ENCODE data around the gene HRH4.

Gene HRH4

DNA sequence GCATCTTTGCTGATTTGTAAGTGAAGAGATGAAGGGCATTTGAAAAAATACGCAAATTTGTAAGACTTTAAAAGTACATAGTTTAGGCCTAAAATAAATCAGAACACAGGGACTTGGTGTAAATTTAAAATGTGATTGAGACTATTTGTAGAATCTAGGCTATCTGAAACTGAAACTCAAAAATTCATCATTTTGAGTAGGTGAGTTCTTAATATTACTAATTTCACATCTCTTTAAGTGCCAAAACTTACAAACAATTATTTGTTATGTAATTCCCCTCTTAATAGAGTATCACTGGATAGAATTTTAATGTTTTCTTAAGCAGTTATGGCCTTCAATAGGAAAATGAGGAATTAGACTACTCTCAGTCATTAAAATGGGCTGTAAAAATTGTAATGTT is 14.0 kb upstream of the HRH4 start:
- ATAC-seq = no peak
- TF ChIP-seq PPARA (CRISPR knock-in tag; IDR thresholded peaks at IDR 0.05; ENCODE audit: borderline replicate concordance) (no peak), TOX (CRISPR knock-in tag; IDR thresholded peaks at IDR 0.05; ENCODE audit: borderline replicate concordance) (no peak), ARNTL (CRISPR knock-in tag; IDR thresholded peaks at IDR 0.05; ENCODE audit: borderline replicate concordance, low read depth) (no peak), CSDC2 (CRISPR knock-in tag; IDR thresholded peaks at IDR 0.05) (no peak), ZNF70 (CRISPR knock-in tag; IDR thresholded peaks at IDR 0.05) (no peak)
- TF ChIP-seq, protein P1, sequence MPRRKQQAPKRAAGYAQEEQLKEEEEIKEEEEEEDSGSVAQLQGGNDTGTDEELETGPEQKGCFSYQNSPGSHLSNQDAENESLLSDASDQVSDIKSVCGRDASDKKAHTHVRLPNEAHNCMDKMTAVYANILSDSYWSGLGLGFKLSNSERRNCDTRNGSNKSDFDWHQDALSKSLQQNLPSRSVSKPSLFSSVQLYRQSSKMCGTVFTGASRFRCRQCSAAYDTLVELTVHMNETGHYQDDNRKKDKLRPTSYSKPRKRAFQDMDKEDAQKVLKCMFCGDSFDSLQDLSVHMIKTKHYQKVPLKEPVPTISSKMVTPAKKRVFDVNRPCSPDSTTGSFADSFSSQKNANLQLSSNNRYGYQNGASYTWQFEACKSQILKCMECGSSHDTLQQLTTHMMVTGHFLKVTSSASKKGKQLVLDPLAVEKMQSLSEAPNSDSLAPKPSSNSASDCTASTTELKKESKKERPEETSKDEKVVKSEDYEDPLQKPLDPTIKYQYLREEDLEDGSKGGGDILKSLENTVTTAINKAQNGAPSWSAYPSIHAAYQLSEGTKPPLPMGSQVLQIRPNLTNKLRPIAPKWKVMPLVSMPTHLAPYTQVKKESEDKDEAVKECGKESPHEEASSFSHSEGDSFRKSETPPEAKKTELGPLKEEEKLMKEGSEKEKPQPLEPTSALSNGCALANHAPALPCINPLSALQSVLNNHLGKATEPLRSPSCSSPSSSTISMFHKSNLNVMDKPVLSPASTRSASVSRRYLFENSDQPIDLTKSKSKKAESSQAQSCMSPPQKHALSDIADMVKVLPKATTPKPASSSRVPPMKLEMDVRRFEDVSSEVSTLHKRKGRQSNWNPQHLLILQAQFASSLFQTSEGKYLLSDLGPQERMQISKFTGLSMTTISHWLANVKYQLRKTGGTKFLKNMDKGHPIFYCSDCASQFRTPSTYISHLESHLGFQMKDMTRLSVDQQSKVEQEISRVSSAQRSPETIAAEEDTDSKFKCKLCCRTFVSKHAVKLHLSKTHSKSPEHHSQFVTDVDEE (CRISPR knock-in tag; IDR thresholded peaks at IDR 0.05) = no peak

DNA sequence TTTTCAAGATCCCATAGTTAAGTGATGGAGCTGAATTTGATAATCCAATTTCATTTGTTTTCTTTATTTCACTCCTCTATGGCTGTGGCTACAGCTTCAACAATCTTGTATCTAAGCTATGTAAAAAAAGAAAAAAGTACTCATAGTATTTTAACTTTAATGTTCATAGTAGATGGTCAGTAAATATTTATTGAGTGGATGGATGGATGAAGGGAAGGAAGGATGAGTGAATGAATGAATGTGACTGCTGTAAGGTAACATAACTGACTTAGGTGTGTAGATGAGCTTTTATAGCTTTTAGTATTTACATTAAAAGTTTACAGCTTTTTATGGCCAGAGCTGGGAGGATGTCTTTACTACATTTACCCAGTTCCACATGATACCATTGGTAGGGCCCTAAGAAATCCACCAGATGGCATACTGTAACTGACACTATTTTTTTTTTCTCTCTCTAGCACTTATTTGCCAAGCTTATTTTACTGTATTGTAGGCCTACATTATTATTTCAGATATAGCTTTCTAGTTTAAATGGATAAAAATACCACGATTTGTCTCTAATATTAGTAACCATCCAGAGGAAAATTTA is 13.4 kb upstream of the HRH4 start:
- TF ChIP-seq ISL1 (CRISPR knock-in tag; IDR thresholded peaks at IDR 0.05) = no peak
- TF ChIP-seq, protein P2, sequence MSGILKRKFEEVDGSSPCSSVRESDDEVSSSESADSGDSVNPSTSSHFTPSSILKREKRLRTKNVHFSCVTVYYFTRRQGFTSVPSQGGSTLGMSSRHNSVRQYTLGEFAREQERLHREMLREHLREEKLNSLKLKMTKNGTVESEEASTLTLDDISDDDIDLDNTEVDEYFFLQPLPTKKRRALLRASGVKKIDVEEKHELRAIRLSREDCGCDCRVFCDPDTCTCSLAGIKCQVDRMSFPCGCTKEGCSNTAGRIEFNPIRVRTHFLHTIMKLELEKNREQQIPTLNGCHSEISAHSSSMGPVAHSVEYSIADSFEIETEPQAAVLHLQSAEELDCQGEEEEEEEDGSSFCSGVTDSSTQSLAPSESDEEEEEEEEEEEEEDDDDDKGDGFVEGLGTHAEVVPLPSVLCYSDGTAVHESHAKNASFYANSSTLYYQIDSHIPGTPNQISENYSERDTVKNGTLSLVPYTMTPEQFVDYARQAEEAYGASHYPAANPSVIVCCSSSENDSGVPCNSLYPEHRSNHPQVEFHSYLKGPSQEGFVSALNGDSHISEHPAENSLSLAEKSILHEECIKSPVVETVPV (CRISPR knock-in tag; IDR thresholded peaks at IDR 0.05) = no peak
- TF ChIP-seq RARB (CRISPR knock-in tag; IDR thresholded peaks at IDR 0.05) = no peak
- no peak for TF ChIP-seq GLIS3 (CRISPR knock-in tag; IDR thresholded peaks at IDR 0.05)
- no peak for TF ChIP-seq TOX (CRISPR knock-in tag; IDR thresholded peaks at IDR 0.05; ENCODE audit: borderline replicate concordance)
- TF ChIP-seq, protein P3, sequence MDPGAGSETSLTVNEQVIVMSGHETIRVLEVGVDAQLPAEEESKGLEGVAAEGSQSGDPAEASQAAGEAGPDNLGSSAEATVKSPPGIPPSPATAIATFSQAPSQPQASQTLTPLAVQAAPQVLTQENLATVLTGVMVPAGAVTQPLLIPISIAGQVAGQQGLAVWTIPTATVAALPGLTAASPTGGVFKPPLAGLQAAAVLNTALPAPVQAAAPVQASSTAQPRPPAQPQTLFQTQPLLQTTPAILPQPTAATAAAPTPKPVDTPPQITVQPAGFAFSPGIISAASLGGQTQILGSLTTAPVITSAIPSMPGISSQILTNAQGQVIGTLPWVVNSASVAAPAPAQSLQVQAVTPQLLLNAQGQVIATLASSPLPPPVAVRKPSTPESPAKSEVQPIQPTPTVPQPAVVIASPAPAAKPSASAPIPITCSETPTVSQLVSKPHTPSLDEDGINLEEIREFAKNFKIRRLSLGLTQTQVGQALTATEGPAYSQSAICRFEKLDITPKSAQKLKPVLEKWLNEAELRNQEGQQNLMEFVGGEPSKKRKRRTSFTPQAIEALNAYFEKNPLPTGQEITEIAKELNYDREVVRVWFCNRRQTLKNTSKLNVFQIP (CRISPR knock-in tag; IDR thresholded peaks at IDR 0.05; ENCODE audit: borderline replicate concordance, low read depth) = no peak
- no peak for TF ChIP-seq TCF4 (CRISPR knock-in tag; IDR thresholded peaks at IDR 0.05; ENCODE audit: borderline replicate concordance)
- no peak for TF ChIP-seq ZNF565 (CRISPR knock-in tag; conservative IDR thresholded peaks at IDR 0.05; ENCODE audit: low read depth)
- no peak for TF ChIP-seq ZNF8 (CRISPR knock-in tag; IDR thresholded peaks at IDR 0.05)
- TF ChIP-seq PPARA (CRISPR knock-in tag; IDR thresholded peaks at IDR 0.05; ENCODE audit: borderline replicate concordance) = no peak
- no peak for TF ChIP-seq ZFP3 (CRISPR knock-in tag; IDR thresholded peaks at IDR 0.05)
- TF ChIP-seq, protein P1 (CRISPR knock-in tag; IDR thresholded peaks at IDR 0.05) = no peak
- peak; percentile 62 for ATAC-seq

DNA sequence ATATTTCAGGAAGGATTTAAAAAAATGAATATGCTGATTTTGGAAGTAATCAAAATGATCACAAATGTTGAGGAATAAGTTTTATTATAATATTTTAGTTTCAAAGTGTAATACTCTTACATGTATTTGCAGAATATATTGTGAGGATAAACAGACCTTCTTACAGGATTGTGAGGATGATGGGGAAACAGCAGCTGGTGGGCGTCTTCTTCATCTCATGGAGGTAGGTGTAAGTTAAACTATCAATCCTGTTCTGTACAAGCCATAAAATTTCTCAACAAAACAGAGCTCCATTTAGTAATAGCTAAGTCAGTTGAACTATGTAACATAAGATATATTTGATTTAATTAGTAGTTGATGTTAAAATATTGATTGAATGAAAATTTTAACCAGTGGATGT is 12.5 kb upstream of the HRH4 start:
- TF ChIP-seq, protein P4, sequence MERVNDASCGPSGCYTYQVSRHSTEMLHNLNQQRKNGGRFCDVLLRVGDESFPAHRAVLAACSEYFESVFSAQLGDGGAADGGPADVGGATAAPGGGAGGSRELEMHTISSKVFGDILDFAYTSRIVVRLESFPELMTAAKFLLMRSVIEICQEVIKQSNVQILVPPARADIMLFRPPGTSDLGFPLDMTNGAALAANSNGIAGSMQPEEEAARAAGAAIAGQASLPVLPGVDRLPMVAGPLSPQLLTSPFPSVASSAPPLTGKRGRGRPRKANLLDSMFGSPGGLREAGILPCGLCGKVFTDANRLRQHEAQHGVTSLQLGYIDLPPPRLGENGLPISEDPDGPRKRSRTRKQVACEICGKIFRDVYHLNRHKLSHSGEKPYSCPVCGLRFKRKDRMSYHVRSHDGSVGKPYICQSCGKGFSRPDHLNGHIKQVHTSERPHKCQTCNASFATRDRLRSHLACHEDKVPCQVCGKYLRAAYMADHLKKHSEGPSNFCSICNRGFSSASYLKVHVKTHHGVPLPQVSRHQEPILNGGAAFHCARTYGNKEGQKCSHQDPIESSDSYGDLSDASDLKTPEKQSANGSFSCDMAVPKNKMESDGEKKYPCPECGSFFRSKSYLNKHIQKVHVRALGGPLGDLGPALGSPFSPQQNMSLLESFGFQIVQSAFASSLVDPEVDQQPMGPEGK (CRISPR knock-in tag; IDR thresholded peaks at IDR 0.05; ENCODE audit: borderline replicate concordance) = no peak
- TF ChIP-seq BACH2 (CRISPR knock-in tag; IDR thresholded peaks at IDR 0.05; ENCODE audit: borderline replicate concordance) = no peak
- no peak for TF ChIP-seq RARB (CRISPR knock-in tag; IDR thresholded peaks at IDR 0.05)
- TF ChIP-seq ZNF565 (CRISPR knock-in tag; conservative IDR thresholded peaks at IDR 0.05; ENCODE audit: low read depth) = no peak
- no peak for TF ChIP-seq TCF4 (CRISPR knock-in tag; IDR thresholded peaks at IDR 0.05; ENCODE audit: borderline replicate concordance)
- no peak for TF ChIP-seq PPARA (CRISPR knock-in tag; IDR thresholded peaks at IDR 0.05; ENCODE audit: borderline replicate concordance)
- TF ChIP-seq ZNF70 (CRISPR knock-in tag; IDR thresholded peaks at IDR 0.05) = no peak
- no peak for TF ChIP-seq GLIS3 (CRISPR knock-in tag; IDR thresholded peaks at IDR 0.05)
- TF ChIP-seq OSR1 (CRISPR knock-in tag; IDR thresholded peaks at IDR 0.05) = no peak
- TF ChIP-seq TOX (CRISPR knock-in tag; IDR thresholded peaks at IDR 0.05; ENCODE audit: borderline replicate concordance) = no peak
- no peak for TF ChIP-seq ZNF8 (CRISPR knock-in tag; IDR thresholded peaks at IDR 0.05)
- TF ChIP-seq, protein P5, sequence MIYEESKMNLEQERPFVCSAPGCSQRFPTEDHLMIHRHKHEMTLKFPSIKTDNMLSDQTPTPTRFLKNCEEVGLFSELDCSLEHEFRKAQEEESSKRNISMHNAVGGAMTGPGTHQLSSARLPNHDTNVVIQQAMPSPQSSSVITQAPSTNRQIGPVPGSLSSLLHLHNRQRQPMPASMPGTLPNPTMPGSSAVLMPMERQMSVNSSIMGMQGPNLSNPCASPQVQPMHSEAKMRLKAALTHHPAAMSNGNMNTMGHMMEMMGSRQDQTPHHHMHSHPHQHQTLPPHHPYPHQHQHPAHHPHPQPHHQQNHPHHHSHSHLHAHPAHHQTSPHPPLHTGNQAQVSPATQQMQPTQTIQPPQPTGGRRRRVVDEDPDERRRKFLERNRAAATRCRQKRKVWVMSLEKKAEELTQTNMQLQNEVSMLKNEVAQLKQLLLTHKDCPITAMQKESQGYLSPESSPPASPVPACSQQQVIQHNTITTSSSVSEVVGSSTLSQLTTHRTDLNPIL (CRISPR knock-in tag; IDR thresholded peaks at IDR 0.05; ENCODE audit: low read depth) = no peak
- TF ChIP-seq ZC3H10 (CRISPR knock-in tag; IDR thresholded peaks at IDR 0.05) = no peak
- no peak for TF ChIP-seq CSDC2 (CRISPR knock-in tag; IDR thresholded peaks at IDR 0.05)
- no peak for ATAC-seq

Data from SK-N-SH treated with all-trans-retinoic acid at 6 μM for 48 hours (cell line).